GM18526 (cell line): ENCODE data around the gene OR4A16.

Experiments used
- POLR2A ChIP-seq: IDR thresholded peaks from 3 replicates; pipeline ENCODE4 v1.6.1; 2011; ENCODE audit not compliant: insufficient read length; ENCODE audit errors: extremely low read depth

The OR4A16 gene

GRCh38 chr11:55342901-55343300 is at the start of gene OR4A16:
Gene OR4A16 (plus strand): TSS chr11:55343201. CDS start chr11:55343201, 0 bp downstream.
- no peak for TF ChIP-seq POLR2A

- no peak for TF ChIP-seq POLR2A
These were observed 18.5 kb upstream of the OR4A16 start for GRCh38 chr11:55324500-55324899.

- TF ChIP-seq POLR2A: no peak
These were observed 2.3 kb downstream of the OR4A16 start for GRCh38 chr11:55345306-55345705.

- no peak for TF ChIP-seq POLR2A
These were observed 6.0 kb downstream of the OR4A16 start for GRCh38 chr11:55349032-55349431.

- no peak for TF ChIP-seq POLR2A
These were observed 14.7 kb downstream of the OR4A16 start for GRCh38 chr11:55357560-55358184.

GRCh38 chr11:55367674-55368073 is 24.7 kb downstream of the OR4A16 start, which contains the start of gene OR4A15:
Gene OR4A15 (plus strand): TSS chr11:55367974. CDS start chr11:55367974, 0 bp downstream.
- TF ChIP-seq POLR2A: no peak
